ENCODE measurements around the gene OTOA. TPM values are rescaled to one million over a fixed set of nuclear protein-coding genes. Genes with fewer than 3 reads are reported as not detected.

Gene OTOA
- total RNA-seq: not detected

- intact Hi-C loops (cut with DNase I; ENCODE audit: low total_unique reads): no loop called here
- no peak within 1 kb of the TSS for H3K4me3 ChIP-seq (ENCODE audit: low read depth, poor library complexity, severe bottlenecking)
- no peak for TF ChIP-seq CTCF (IDR thresholded peaks at IDR 0.05)
- TF ChIP-seq POLR2A (IDR thresholded peaks at IDR 0.05): no peak
- DNase-seq (ENCODE audit: low spot score in 2 of 2): no peak
- 9 to 11% methylated on average over 42 to 45 of the region's 45 CpGs for WGBS, 2 donors
Observed at GRCh38 chr16:21663889-21664647, at the start of gene OTOA. TSS of gene OTOA (plus strand) at chr16:21663968. CDS start at chr16:21678515, 14,547 bp downstream.

GRCh38 chr16:21614896-21615295 lies 48.9 kb upstream of the OTOA start:
- no peak overlapping the region for H3K4me3 ChIP-seq (ENCODE audit: low read depth, poor library complexity, severe bottlenecking)
- no peak for TF ChIP-seq CTCF (IDR thresholded peaks at IDR 0.05)
- TF ChIP-seq POLR2A (IDR thresholded peaks at IDR 0.05): no peak
- whole genome bisulfite sequencing, 2 donors: 97% methylated on average over 3 of the region's 3 CpGs
- intact Hi-C loops (cut with DNase I; ENCODE audit: low total_unique reads): no loop called here
- no peak for DNase-seq (ENCODE audit: low spot score in 2 of 2)

- intact Hi-C loops (cut with DNase I; ENCODE audit: low total_unique reads): no loop called here
- DNase-seq (ENCODE audit: low spot score in 2 of 2): no peak
- H3K4me3 ChIP-seq (ENCODE audit: low read depth, poor library complexity, severe bottlenecking): no peak overlapping the region
- 94 to 97% methylated on average over 3 of the region's 3 CpGs for WGBS, 2 donors
- TF ChIP-seq CTCF (IDR thresholded peaks at IDR 0.05) (no peak), POLR2A (IDR thresholded peaks at IDR 0.05) (no peak)
Observed at GRCh38 chr16:21617607-21618006, 46.2 kb upstream of the OTOA start.

GRCh38 chr16:21618281-21618680 lies 45.5 kb upstream of the OTOA start:
- no peak for TF ChIP-seq POLR2A (IDR thresholded peaks at IDR 0.05)
- no peak for TF ChIP-seq CTCF (IDR thresholded peaks at IDR 0.05)
- no peak overlapping the region for H3K4me3 ChIP-seq (ENCODE audit: low read depth, poor library complexity, severe bottlenecking)
- intact Hi-C loops (cut with DNase I; ENCODE audit: low total_unique reads): no loop called here
- 95 to 98% methylated on average over 5 of the region's 5 CpGs for WGBS, 2 donors
- no peak for DNase-seq (ENCODE audit: low spot score in 2 of 2)

- intact Hi-C loops (cut with DNase I; ENCODE audit: low total_unique reads): no loop called here
- WGBS, 2 donors: 92% methylated on average over 4 of the region's 4 CpGs
- H3K4me3 ChIP-seq (ENCODE audit: low read depth, poor library complexity, severe bottlenecking): no peak overlapping the region
- TF ChIP-seq CTCF (IDR thresholded peaks at IDR 0.05): no peak
- TF ChIP-seq POLR2A (IDR thresholded peaks at IDR 0.05): no peak
- DNase-seq (ENCODE audit: low spot score in 2 of 2): no peak
Observed at GRCh38 chr16:21619765-21620425, 43.9 kb upstream of the OTOA start.
